HEK293T (cell line): ENCODE data around the gene IGF2BP1.

Experiments
- BHLHE40 ChIP-seq: fragments of 450-650 bp; IDR thresholded peaks from 2 replicates; pipeline ENCODE4 v1.6.1; 2016; ENCODE audit warnings: mild to moderate bottlenecking, moderate library complexity, borderline replicate concordance
- CTBP1 ChIP-seq: fragments of 450-650 bp; IDR thresholded peaks from 2 replicates; pipeline ENCODE4 v1.6.1; 2016; ENCODE audit warnings: borderline replicate concordance
- ELF4 ChIP-seq: fragments of 450-650 bp; IDR thresholded peaks from 2 replicates; pipeline ENCODE4 v1.6.1; 2017; ENCODE audit warnings: antibody characterized with exemption
- FOXA1 ChIP-seq: fragments of 450-650 bp; IDR thresholded peaks from 2 replicates; pipeline ENCODE4 v1.6.1; 2016; ENCODE audit warnings: mild to moderate bottlenecking
- LEF1 ChIP-seq: fragments of 450-650 bp; IDR thresholded peaks from 2 replicates; pipeline ENCODE4 v1.6.1; 2017; ENCODE audit warnings: mild to moderate bottlenecking, borderline replicate concordance
- SP1 ChIP-seq: fragments of 450-650 bp; IDR thresholded peaks from 2 replicates; pipeline ENCODE4 v1.6.1; 2017
- SUZ12 ChIP-seq: fragments of 450-650 bp; IDR thresholded peaks from 2 replicates; pipeline ENCODE4 v1.6.1; 2016; ENCODE audit warnings: mild to moderate bottlenecking
- ZNF384 ChIP-seq: fragments of 450-650 bp; IDR thresholded peaks from 2 replicates; pipeline ENCODE4 v1.6.1; 2016

- no peak for TF ChIP-seq FOXA1
- TF ChIP-seq ZNF384: no peak
- TF ChIP-seq CTBP1: no peak
- TF ChIP-seq SP1: no peak
- no peak for TF ChIP-seq BHLHE40
- no peak for TF ChIP-seq SUZ12
- no peak for TF ChIP-seq ELF4
- TF ChIP-seq LEF1: no peak
Observed at GRCh38 chr17:48998587-48999440, 1.6 kb downstream of the IGF2BP1 start.
